22Rv1 (cell line): ENCODE results near the gene HSBP1L1.

Source experiments
- ZFX ChIP-seq: fragments of 450-650 bp; IDR thresholded peaks from 2 replicates; pipeline ENCODE4 v1.6.1; 2017; ENCODE audit warnings: antibody characterized with exemption, borderline replicate concordance
- TF ChIP-seq, protein P1 (sequence below): fragments of 450-650 bp; IDR thresholded peaks from 2 replicates; pipeline ENCODE4 v1.5.1; 2017; ENCODE audit warnings: mild to moderate bottlenecking

DNA sequence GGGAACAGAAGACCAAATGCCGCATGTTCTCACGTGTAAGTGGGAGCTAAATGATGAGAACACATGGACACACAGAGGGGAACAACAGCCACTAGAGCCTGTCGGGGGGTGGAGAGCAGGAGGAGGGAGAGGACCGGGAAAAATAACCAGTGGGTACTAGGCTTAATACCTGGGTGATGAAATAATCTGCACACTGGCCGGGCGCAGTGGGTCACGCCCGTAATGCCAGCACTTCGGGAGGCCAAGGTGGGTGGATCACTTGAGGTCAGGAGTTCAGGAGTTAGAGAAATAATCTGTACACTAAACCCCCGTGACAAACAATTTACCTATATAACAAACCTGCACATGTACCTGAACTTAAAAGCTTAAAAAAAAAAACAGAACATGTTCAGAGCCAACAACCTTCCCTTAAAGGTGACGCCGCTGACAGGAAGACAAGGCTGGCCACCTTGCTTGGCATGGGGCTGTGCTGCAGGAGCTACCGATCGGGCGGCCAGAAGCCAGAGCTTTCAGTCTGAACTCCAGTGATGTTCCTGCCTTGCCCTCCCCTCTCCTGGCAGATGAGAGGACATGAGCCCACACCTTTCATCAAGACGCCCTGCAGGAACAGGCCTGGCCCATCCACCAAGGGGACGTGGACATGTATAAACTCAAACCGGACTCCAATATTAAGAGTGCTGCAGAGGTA is 24.2 kb upstream of the HSBP1L1 start:
- TF ChIP-seq, protein P1, sequence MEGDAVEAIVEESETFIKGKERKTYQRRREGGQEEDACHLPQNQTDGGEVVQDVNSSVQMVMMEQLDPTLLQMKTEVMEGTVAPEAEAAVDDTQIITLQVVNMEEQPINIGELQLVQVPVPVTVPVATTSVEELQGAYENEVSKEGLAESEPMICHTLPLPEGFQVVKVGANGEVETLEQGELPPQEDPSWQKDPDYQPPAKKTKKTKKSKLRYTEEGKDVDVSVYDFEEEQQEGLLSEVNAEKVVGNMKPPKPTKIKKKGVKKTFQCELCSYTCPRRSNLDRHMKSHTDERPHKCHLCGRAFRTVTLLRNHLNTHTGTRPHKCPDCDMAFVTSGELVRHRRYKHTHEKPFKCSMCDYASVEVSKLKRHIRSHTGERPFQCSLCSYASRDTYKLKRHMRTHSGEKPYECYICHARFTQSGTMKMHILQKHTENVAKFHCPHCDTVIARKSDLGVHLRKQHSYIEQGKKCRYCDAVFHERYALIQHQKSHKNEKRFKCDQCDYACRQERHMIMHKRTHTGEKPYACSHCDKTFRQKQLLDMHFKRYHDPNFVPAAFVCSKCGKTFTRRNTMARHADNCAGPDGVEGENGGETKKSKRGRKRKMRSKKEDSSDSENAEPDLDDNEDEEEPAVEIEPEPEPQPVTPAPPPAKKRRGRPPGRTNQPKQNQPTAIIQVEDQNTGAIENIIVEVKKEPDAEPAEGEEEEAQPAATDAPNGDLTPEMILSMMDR = no peak
- TF ChIP-seq ZFX = no peak
